ENCODE data around the gene HSD17B14. TPM values are rescaled to one million over a fixed set of nuclear protein-coding genes. Genes with fewer than 3 reads are reported as not detected.

The HSD17B14 gene
- 2.3 and 8.2 TPM in 2 replicates for total RNA-seq

DNA sequence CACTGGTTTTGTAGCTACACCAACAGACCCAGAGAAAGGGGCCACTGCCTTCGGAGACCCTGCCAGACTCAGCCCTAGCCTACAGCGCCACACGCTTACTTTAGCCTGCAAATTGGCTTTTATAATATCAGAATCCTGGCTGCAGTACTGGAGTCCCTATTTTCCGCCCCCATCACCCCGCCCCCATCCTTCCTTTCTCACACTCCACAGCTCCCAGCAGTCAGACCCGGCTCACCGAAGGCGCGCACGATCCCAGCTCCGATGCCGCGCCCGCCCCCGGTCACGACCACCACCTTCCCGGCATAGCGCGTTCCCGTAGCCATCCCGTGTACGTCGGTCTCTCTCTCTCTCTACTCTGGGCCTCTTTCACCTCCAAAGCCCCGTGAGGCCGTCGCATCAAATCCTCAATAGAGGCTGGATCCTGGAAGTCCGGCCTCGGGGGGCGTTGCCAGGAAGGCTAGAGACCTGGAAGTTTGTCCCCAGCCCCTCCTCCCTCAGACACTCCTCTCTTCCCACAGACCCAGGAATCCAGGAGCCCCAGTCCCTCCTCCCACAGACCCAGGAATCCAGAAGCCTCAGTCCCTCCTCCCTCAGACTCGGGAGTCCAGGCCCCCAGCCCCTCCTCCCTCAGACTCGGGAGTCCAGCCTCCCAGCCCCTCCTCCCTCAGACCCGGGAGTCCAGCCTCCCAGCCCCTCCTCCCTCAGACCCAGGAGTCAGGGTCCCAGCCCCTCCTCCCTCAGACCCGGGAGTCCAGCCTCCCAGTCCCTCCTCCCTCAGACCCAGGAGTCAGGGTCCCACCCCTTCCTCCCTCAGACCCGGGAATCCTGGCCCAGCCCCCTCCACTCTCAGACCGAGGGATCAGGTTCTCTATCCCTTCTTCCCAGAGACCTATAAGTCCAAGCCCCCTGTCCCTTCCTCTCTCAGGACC, at the start of gene HSD17B14:
TSS of gene HSD17B14 (minus strand) at position 403 of the 929 bp plus-strand sequence. CDS start at position 323, 80 bp downstream.

DNA sequence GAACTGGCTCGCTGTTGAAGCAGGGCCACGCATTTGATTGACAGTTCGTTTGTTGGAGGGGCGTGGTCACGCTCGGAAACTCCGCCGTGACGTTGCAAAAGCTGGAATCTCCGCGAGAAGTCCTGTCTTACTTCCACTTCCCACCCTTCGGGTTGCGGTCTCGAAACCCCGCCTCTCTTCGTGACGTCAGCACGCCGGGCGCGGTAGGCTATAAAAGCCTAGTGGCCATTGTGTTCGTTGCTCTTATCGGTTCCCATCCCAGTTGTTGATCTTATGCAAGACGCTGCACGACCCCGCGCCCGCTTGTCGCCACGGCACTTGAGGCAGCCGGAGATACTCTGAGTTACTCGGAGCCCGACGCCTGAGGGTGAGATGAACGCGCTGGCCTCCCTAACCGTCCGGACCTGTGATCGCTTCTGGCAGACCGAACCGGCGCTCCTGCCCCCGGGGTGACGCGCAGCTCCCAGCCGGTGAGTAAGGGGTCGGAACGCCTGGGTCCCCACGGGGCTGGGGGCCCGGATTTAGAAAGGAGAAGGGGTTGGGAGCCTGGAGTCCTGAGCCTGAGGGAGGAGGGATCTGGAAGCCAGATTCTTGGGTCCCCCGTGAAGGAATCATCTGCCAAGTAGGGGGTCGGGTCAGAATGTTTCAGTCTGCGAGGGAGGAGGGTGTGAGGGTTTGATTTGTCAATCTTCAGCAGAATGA, 36.0 kb upstream of the HSD17B14 start, which contains the start of gene PPP1R15A:
TSS of gene PPP1R15A (plus strand) at position 240 of the 702 bp plus-strand sequence. CDS start 813 bp downstream, outside the sequence.

DNA sequence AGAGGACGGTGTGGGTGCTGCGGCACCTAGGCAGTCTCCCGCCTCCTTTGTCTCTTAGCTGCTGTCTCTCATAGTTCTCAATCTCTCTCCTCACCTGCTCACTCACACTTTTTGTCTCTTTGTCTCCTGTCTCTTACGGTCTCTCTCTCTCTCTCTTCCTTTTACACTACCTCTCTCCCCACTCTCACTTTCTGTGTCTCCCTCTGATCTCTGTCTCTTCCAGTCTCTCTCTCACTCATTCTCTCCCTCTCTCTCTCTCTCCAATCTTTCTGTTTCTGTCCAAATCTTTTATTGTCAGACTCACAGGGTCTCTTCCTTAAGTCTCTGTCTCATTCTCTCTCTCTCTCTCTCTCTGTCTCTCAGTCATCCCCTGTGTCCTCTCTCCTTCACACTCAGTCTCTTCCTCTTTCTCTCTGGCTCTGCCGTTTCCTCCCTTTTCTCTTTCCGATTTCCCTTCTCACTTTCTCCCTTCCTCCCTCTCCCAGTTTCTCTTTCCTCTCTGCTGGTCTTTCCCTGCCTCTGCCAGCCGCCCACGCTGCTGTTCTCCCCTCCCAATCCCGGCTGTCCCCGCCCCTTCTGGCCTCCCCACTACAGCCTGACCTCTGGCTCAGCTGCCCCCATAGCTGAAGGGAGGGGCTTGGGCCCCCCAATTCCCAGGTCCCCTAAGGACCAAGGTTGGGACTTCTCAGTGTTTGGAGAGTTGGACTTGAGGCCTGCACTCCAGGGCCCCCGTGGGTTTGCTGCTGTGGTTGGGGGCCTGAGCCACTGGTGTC, 32.0 kb upstream of the HSD17B14 start, which contains the start of gene PLEKHA4:
TSS of gene PLEKHA4 (minus strand) at position 504 of the 773 bp plus-strand sequence. CDS start 997 bp downstream, outside the sequence.

Other genes starting within 250 kb of the HSD17B14 start
- not detected in 2 replicates for gene SPACA4, start 229.7 kb downstream of the HSD17B14 start, total RNA-seq
- gene FAM83E, start 221.4 kb downstream of the HSD17B14 start, total RNA-seq, result not detected in 2 replicates
- gene RPL18, start 217.3 kb downstream of the HSD17B14 start, total RNA-seq, result 2,698 and 2,777 TPM in 2 replicates
- 11.0 and 14.4 TPM in 2 replicates for gene SPHK2, start 217.0 kb downstream of the HSD17B14 start, total RNA-seq
- gene DBP, start 199.1 kb downstream of the HSD17B14 start, total RNA-seq, result 5.5 and 9.5 TPM in 2 replicates
- 1.2 TPM in 1 of 2 replicates, not detected in the other for gene CA11, start 190.3 kb downstream of the HSD17B14 start, total RNA-seq
- gene NTN5, start 163.5 kb downstream of the HSD17B14 start, total RNA-seq, result not detected in 2 replicates
- not detected in 2 replicates for gene FUT2, start 140.5 kb downstream of the HSD17B14 start, total RNA-seq
- gene MAMSTR, start 116.8 kb downstream of the HSD17B14 start, total RNA-seq, result 2.7 and 4.9 TPM in 2 replicates
- gene RASIP1, start 95.9 kb downstream of the HSD17B14 start, total RNA-seq, result 4.1 and 6.3 TPM in 2 replicates
- gene IZUMO1, start 89.6 kb downstream of the HSD17B14 start, total RNA-seq, result not detected in 2 replicates
- gene FUT1, start 83.8 kb downstream of the HSD17B14 start, total RNA-seq, result under 0.01 and 0.86 TPM in 2 replicates
- not detected in 2 replicates for gene FGF21, start 81.0 kb downstream of the HSD17B14 start, total RNA-seq
- gene BCAT2, start 25.5 kb downstream of the HSD17B14 start, total RNA-seq, result 65.0 and 83.0 TPM in 2 replicates
- gene PLEKHA4, start 32.1 kb upstream of the HSD17B14 start, total RNA-seq, result 24.3 and 32.3 TPM in 2 replicates
- 35.1 and 39.8 TPM in 2 replicates for gene PPP1R15A, start 35.9 kb upstream of the HSD17B14 start, total RNA-seq
- gene TULP2, start 62.3 kb upstream of the HSD17B14 start, total RNA-seq, result not detected in 2 replicates
- gene NUCB1, start 63.8 kb upstream of the HSD17B14 start, total RNA-seq, result 188 and 245 TPM in 2 replicates
- not detected in 2 replicates for gene DHDH, start 97.2 kb upstream of the HSD17B14 start, total RNA-seq
- gene BAX, start 118.4 kb upstream of the HSD17B14 start, total RNA-seq, result 189 and 226 TPM in 2 replicates
- gene FTL, start 128.8 kb upstream of the HSD17B14 start, total RNA-seq, result 3,594 and 3,702 TPM in 2 replicates
- gene GYS1, start 156.8 kb upstream of the HSD17B14 start, total RNA-seq, result 38.1 and 43.8 TPM in 2 replicates
- 336 and 350 TPM in 2 replicates for gene RUVBL2, start 157.4 kb upstream of the HSD17B14 start, total RNA-seq
- gene LHB, start 180.6 kb upstream of the HSD17B14 start, total RNA-seq, result not detected in 2 replicates
- not detected in 2 replicates for gene CGB3, start 187.8 kb upstream of the HSD17B14 start, total RNA-seq
- gene CGB2, start 195.4 kb upstream of the HSD17B14 start, total RNA-seq, result not detected in 2 replicates
- gene CGB1, start 200.4 kb upstream of the HSD17B14 start, total RNA-seq, result not detected in 2 replicates
- not detected in 2 replicates for gene CGB5, start 207.4 kb upstream of the HSD17B14 start, total RNA-seq
- gene CGB8, start 212.6 kb upstream of the HSD17B14 start, total RNA-seq, result not detected in 2 replicates
- 0.29 and 0.53 TPM in 2 replicates for gene CGB7, start 221.3 kb upstream of the HSD17B14 start, total RNA-seq
- not detected in 2 replicates for gene NTF4, start 228.3 kb upstream of the HSD17B14 start, total RNA-seq
- gene KCNA7, start 236.2 kb upstream of the HSD17B14 start, total RNA-seq, result not detected in 2 replicates
- gene SNRNP70, start 249.0 kb upstream of the HSD17B14 start, total RNA-seq, result 165 and 195 TPM in 2 replicates